HepG2 (cell line): ENCODE measurements around the gene DCP1B. TPM values are rescaled to one million over a fixed set of nuclear protein-coding genes. Genes with fewer than 3 reads are reported as not detected.

Experiments
- ATAC-seq: fragments of 200-7000 bp; cut with Tn5 transposase; 3 replicates; pipeline ENCODE4 v1.9.1; 2020; ENCODE audit warnings: mild to moderate bottlenecking, moderate library complexity
- BruUV-seq: library from RNA; stranded (reverse); fragments of 400-500 nt; replicated peaks from 2 replicates; lab custom pipeline; 2021; lab: Mats Ljungman, UMichigan
- CTCF ChIA-PET: fragments of 300-600 bp; formaldehyde crosslinking; extraction: SDS; loops from one replicate; lab custom pipeline; 2021; ENCODE audit warnings: low total read pairs, inconsistent platforms, low intra/inter-chr PET ratio; lab: Yijun Ruan, JAX
- POLR2A ChIA-PET: fragments of 350-600 bp; sonication (Branson Sonifier 250); formaldehyde crosslinking; loops from one replicate; lab custom pipeline; 2020; ENCODE audit warnings: antibody characterized with exemption, inconsistent platforms; lab: Yijun Ruan, JAX
- DNase-seq: peaks from one replicate; pipeline ENCODE4 v3.0.0-alpha.2; 2015; ENCODE audit warnings: low spot score
- FAIRE-seq: peaks from 3 replicates; lab custom pipeline; 2011; peaks lifted over from hg19 to GRCh38; lab: Jason Lieb, UNC
- H2AFZ ChIP-seq: one replicate; pipeline ENCODE4 v1.6.1; 2011; ENCODE audit warnings: low read length, inconsistent platforms
- H3K27ac ChIP-seq: fragments of 300-600 bp; 3 replicates; pipeline ENCODE4 v1.8.0; 2011; ENCODE audit warnings: mixed run types, mild to moderate bottlenecking, mixed read lengths, low read length, inconsistent platforms; ENCODE audit not compliant: insufficient read depth; ENCODE audit errors: extremely low read length
- H3K27me3 ChIP-seq, 2 experiments: fragments of 200-600 bp in 1 of 2; 2 replicates in 1 of 2; 3 replicates in 1 of 2; pipeline versions ENCODE4 v1.6.0 to v1.8.0; 2011; ENCODE audit warnings: low read length in 2 of 2, mild to moderate bottlenecking in 2 of 2, moderate library complexity in 2 of 2, inconsistent platforms in 1 of 2; ENCODE audit not compliant: insufficient read depth in 2 of 2, control insufficient read depth in 1 of 2
- H3K36me3 ChIP-seq, 2 experiments: fragments of 200-600 bp in 1 of 2; replicated peaks in 1 of 2; 2 replicates in 1 of 2; 3 replicates in 1 of 2; pipeline versions ENCODE4 v1.5.1 to v1.8.0; 2011; ENCODE audit warnings: low read length in 2 of 2, inconsistent platforms in 1 of 2; ENCODE audit not compliant: insufficient read depth in 2 of 2, control insufficient read depth in 1 of 2
- H3K4me1 ChIP-seq: 2 replicates; pipeline ENCODE4 v1.5.1; 2012; ENCODE audit warnings: low read length, inconsistent platforms; ENCODE audit not compliant: insufficient read depth
- H3K4me2 ChIP-seq: 2 replicates; pipeline ENCODE4 v1.6.0; 2011; ENCODE audit warnings: low read depth, low read length, inconsistent platforms
- H3K4me3 ChIP-seq, 3 experiments: fragments of 200-600 bp in 1 of 3; sonication (generic), shearing (Covaris generic) in 1 of 3; replicated peaks in 1 of 3; 2 replicates each; pipeline ENCODE4 v1.5.1; 2011 to 2016; ENCODE audit warnings: low read length in 3 of 3, inconsistent platforms in 2 of 3, low read depth in 2 of 3, mild to moderate bottlenecking in 2 of 3, control low read depth in 1 of 3, mixed read lengths in 1 of 3; ENCODE audit not compliant: insufficient read depth in 1 of 3
- H3K79me2 ChIP-seq: one replicate; pipeline ENCODE4 v1.6.1; 2011; ENCODE audit warnings: low read length, inconsistent platforms; ENCODE audit not compliant: insufficient read depth
- H3K9ac ChIP-seq: 2 replicates; pipeline ENCODE4 v1.6.0; 2011; ENCODE audit warnings: mild to moderate bottlenecking, low read depth, low read length, inconsistent platforms; ENCODE audit not compliant: insufficient read depth
- H3K9me3 ChIP-seq: 2 replicates; pipeline ENCODE4 v1.5.1; 2012; ENCODE audit warnings: mild to moderate bottlenecking, low read length
- H4K20me1 ChIP-seq: 2 replicates; pipeline ENCODE4 v1.6.0; 2011; ENCODE audit warnings: inconsistent platforms, mild to moderate bottlenecking, low read length, moderate library complexity; ENCODE audit not compliant: insufficient read depth
- ATF2 ChIP-seq: sonication (generic); formaldehyde crosslinking; IDR thresholded peaks from 2 replicates; pipeline ENCODE4 v1.4.0; 2020; ENCODE audit warnings: missing genetic modification reagents
- GATAD2A ChIP-seq: IDR thresholded peaks from 2 replicates; pipeline ENCODE4 v1.6.1; 2016
- HNRNPK ChIP-seq: fragments of 200-400 bp; formaldehyde crosslinking; IDR thresholded peaks from 2 replicates; pipeline ENCODE4 v1.6.1; 2018; ENCODE audit warnings: low read length, low read depth, moderate library complexity, mild to moderate bottlenecking; ENCODE audit not compliant: poor library complexity, severe bottlenecking
- MXI1 ChIP-seq: IDR thresholded peaks from 3 replicates; pipeline ENCODE4 v1.6.1; 2012; ENCODE audit warnings: low read depth, low read length, inconsistent platforms, borderline replicate concordance
- NFRKB ChIP-seq: fragments of 450-650 bp; IDR thresholded peaks from 2 replicates; pipeline ENCODE4 v1.6.1; 2017
- NR2F6 ChIP-seq, 2 experiments: IDR thresholded peaks; 2 replicates each; pipeline ENCODE4 v1.6.1; 2016; ENCODE audit warnings: antibody characterized with exemption in 1 of 2, mild to moderate bottlenecking in 1 of 2
- PHF21A ChIP-seq: sonication (generic); formaldehyde crosslinking; IDR thresholded peaks from 2 replicates; pipeline ENCODE4 v1.5.0; 2020; ENCODE audit warnings: mild to moderate bottlenecking, missing genetic modification reagents
- RFXAP ChIP-seq: sonication (generic); formaldehyde crosslinking; IDR thresholded peaks from 2 replicates; pipeline ENCODE4 v1.4.0; 2020; ENCODE audit warnings: missing genetic modification reagents, borderline replicate concordance
- TMF1 ChIP-seq: sonication (generic); formaldehyde crosslinking; IDR thresholded peaks from 2 replicates; pipeline ENCODE4 v1.8.1; 2022; ENCODE audit warnings: low read depth, missing genetic modification reagents
- ZFX ChIP-seq: sonication (generic); formaldehyde crosslinking; IDR thresholded peaks from 2 replicates; pipeline ENCODE4 v1.4.0; 2020; ENCODE audit warnings: mild to moderate bottlenecking, low read depth, missing genetic modification reagents, moderate library complexity
- ZFY ChIP-seq: sonication (generic); formaldehyde crosslinking; IDR thresholded peaks from 2 replicates; pipeline ENCODE4 v1.4.0; 2020; ENCODE audit warnings: missing genetic modification reagents
- ZNF530 ChIP-seq: sonication (generic); formaldehyde crosslinking; IDR thresholded peaks from 2 replicates; pipeline ENCODE4 v1.5.0; 2020; ENCODE audit warnings: low read depth, mild to moderate bottlenecking, missing genetic modification reagents
- ZNF768 ChIP-seq: sonication (generic); formaldehyde crosslinking; IDR thresholded peaks from 2 replicates; pipeline ENCODE4 v1.4.0; 2020; ENCODE audit warnings: missing genetic modification reagents
- ZNF781 ChIP-seq: sonication (generic); formaldehyde crosslinking; IDR thresholded peaks from 2 replicates; pipeline ENCODE4 v1.5.1; 2020; ENCODE audit warnings: borderline replicate concordance, mild to moderate bottlenecking, missing genetic modification reagents; ENCODE audit errors: not compliant biosample characterization
- ZSCAN5A ChIP-seq: sonication (generic); formaldehyde crosslinking; IDR thresholded peaks from 2 replicates; pipeline ENCODE4 v1.8.0; 2022; ENCODE audit warnings: mild to moderate bottlenecking, missing genetic modification reagents, borderline replicate concordance
- WGBS: methylation state at CpG from one replicate; pipeline ENCODE4 v1.1.6; 2017; ENCODE audit warnings: low lambda C conversion rate; 5-methylcytosine and 5-hydroxymethylcytosine counted together
- in situ Hi-C: cut with HindIII; loops from 2 replicates; pipeline ENCODE4 v1.10.0; 2017; ENCODE audit warnings: low pct_unique_long_range_greater_than_20kb; ENCODE audit not compliant: extremely low pct_ligation_motif_present
- intact Hi-C: fragments of 100-400 bp; cut with micrococcal nuclease; formaldehyde crosslinking; loops from one replicate; pipeline ENCODE4 v1.10.0; 2022; ENCODE audit not compliant: unreplicated experiment
- polyA plus RNA-seq, 8 experiments: library from polyadenylated mRNA; depleted of rRNA in 3 of 8; stranded (reverse) in 7 of 8; unstranded in 1 of 8; fragments of >200 nt; fragmentation: Illumina TruSeq in 4 of 8; extraction: Trizol in 4 of 8; gene quantifications; 2 replicates each; pipeline versions ENCODE4 v1.2.1 to v1.2.3, GENCODE V29; 2011 to 2016; ENCODE audit warnings: low read depth in 4 of 8, missing spikeins in 1 of 8, mixed read lengths in 1 of 8; ENCODE audit not compliant: insufficient read depth in 1 of 8
- total RNA-seq, 5 experiments: library from RNA; depleted of rRNA; stranded (reverse); fragments of >200 nt; fragmentation: Illumina TruSeq; extraction: Trizol; gene quantifications; 2 replicates each; pipeline ENCODE4 v1.2.3, GENCODE V29; 2016; ENCODE audit warnings: low read depth in 1 of 5
- TF ChIP-seq, protein P1 (sequence below): IDR thresholded peaks from 2 replicates; pipeline ENCODE4 v1.6.1; 2016; ENCODE audit warnings: mild to moderate bottlenecking

The DCP1B gene
- total and polyA plus RNA-seq, 2 of the 13 experiments (the other 11 are each of a cell fraction or from before 2014, with no cell fraction given), result 11.4 to 27.2 TPM

GRCh38 chr12:2034633-2035430, 30.6 kb upstream of the DCP1B start:
- BruUV-seq, result no TSS peak
- Histone ChIP-seq H3K4me3 (peak overlapping the region; percentile 6 to 65 (median 18)), H4K20me1 (no peaks in the 10 kb centered on the region), H3K4me2 (peak overlapping the region; percentile 65), H3K27ac (no peak overlapping the region), H3K9me3 (no peaks in the 10 kb centered on the region), H2AFZ (peak overlapping the region; percentile 6), H3K36me3 (no peaks in the 10 kb centered on the region), H3K4me1 (peaks cover 13% of the 10 kb centered on the region), H3K9ac (no peak overlapping the region), H3K79me2 (no peaks in the 10 kb centered on the region), H3K27me3 (peaks cover 3 to 61% of the 10 kb centered on the region in 2 experiments; a peak in 4 of 5 replicates)
- ChIA-PET CTCF (interaction anchor here (1.2 to 1.9 kb wide), 2 partner anchors 95 to 239 kb away, joined by 4 read pairs; no protein-coding TSS in a partner anchor), POLR2A (no interaction called here)
- in situ Hi-C loops, result loop anchor here (10.0 kb wide), 1 partner anchor 230 kb away; no protein-coding TSS in a partner anchor
- intact Hi-C loops, result loop anchor here (5.0 kb wide), 1 partner anchor 238 kb away; no protein-coding TSS in a partner anchor
- DNase-seq (peak; percentile 50), ATAC-seq (peak; percentile 98), FAIRE-seq (no peak)
- 20% methylated on average over 26 of the region's 47 CpGs for WGBS
- TF ChIP-seq ATF2 (CRISPR knock-in tag) (no peak), ZNF768 (CRISPR knock-in tag) (0 out of 2 replicates have a peak, but pooled peaks have one; percentile 41), GATAD2A (CRISPR knock-in tag) (no peak), ZFX (CRISPR knock-in tag) (peak; percentile 63; the same call in 1 of the 2 replicates), NFRKB (no peak), ZSCAN5A (CRISPR knock-in tag) (peak; percentile 71; the same call in 1 of the 2 replicates), TMF1 (CRISPR knock-in tag) (peak; percentile 74; the same call in 1 of the 2 replicates), HNRNPK (peak; percentile 25), ZFY (CRISPR knock-in tag) (peak; percentile 68), RFXAP (CRISPR knock-in tag) (0 out of 2 replicates have a peak, but pooled peaks have one; percentile 58), MXI1 (peak; percentile 72; the same call in 2 of the 3 replicates), PHF21A (no peak), NR2F6 (IDR thresholded peaks at IDR 0.05) (no peak), NR2F6 (CRISPR knock-in tag; IDR thresholded peaks at IDR 0.05) (no peak), ZNF530 (CRISPR knock-in tag) (no peak), ZNF781 (CRISPR knock-in tag) (no peak)
- TF ChIP-seq, protein P1, sequence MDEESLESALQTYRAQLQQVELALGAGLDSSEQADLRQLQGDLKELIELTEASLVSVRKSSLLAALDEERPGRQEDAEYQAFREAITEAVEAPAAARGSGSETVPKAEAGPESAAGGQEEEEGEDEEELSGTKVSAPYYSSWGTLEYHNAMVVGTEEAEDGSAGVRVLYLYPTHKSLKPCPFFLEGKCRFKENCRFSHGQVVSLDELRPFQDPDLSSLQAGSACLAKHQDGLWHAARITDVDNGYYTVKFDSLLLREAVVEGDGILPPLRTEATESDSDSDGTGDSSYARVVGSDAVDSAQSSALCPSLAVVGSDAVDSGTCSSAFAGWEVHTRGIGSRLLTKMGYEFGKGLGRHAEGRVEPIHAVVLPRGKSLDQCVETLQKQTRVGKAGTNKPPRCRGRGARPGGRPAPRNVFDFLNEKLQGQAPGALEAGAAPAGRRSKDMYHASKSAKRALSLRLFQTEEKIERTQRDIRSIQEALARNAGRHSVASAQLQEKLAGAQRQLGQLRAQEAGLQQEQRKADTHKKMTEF, result no peak
